Activated CD4-positive, CD25-positive, alpha-beta regulatory T cell treated with anti-CD3 and anti-CD28 coated beads, Interleukin-2, amount 50 U/mL, for 72 hours (primary cell): ENCODE results near the gene GMPPA.

ENCODE experiments used
- DNase-seq: peaks from one replicate; pipeline ENCODE4 v3.0.0; 2021

The GMPPA gene

DNA sequence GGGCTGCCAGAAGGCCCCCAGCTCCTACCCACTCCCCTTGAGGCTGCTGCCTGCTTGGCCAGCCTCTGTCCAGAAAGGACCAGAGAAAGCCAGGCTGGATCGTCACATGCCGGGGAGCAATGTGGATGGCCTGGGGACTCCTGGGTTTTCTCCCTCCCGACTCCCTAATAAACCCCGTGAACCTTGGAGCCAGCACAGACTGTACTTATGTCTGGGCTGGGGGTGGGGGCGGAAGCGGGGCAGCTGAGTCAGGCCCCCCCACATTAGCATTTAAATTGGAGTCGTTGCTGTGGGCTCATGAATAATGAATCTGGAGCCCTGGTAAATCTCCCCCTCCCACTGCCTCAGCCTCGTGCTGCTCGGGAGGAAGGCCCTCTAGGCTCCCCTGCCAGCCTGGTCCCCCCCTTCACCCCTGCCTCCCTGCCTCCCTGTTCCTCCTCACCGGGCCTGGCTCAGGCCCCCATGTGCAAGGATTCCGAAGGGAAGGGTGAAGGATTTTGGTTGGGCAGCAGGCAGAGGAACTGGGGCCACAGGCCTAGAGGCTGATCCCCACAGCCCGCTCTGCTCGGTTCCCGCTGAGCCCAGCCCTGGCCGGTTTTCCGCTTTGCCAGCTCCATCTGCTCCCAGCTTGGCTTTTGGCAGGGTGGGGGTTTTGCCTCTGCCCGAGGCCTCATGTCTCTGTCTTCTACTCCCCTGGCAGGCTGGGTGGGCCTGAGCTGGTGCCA lies 8.3 kb downstream of the GMPPA start:
- DNase-seq, result no peak

GRCh38 chr2:219507581-219508443 lies 9.1 kb downstream of the GMPPA start:
- no peak for DNase-seq

GRCh38 chr2:219508444-219508734 lies 9.7 kb downstream of the GMPPA start:
- no peak for DNase-seq

- no peak for DNase-seq
Observed at GRCh38 chr2:219508971-219509779, 10.5 kb downstream of the GMPPA start.

DNA sequence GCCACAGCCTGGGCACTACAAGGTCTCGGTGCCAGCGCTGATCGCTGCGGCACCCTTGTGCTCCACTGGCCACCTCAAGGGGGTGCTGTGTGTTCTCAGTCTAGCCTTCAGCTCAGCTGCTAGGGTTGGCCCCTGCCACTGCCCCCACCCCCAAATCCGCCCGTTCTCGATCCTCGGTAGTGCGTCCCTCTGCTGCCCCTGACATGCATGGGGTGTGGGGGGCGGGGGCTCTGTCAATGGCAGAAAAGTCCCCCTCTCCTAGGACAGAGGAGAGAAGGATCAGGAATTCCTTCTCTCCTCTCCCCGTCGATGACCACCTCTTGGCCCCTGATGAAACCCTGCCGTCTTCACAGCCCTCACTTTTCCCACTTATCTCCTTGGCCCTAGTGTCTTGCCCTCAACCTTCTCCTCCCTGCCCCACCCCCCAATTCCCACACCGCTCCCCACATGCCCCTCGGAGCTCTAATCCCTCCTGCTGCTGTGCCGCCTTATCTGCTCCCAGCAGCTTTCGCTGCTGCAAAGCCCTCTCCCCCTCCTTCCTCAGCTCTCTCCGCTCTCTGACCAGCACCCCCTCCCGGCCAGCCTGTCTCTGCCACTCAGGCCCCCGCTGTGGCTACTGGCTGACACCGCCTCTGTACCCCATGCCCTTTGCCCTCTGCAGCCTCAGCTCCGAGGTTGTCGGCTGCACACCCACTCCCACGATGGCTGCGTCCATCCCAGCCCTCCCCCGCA lies 11.3 kb downstream of the GMPPA start:
- DNase-seq, result peak; percentile 45

GRCh38 chr2:219510512-219511135 lies 11.9 kb downstream of the GMPPA start:
- no peak for DNase-seq

- DNase-seq, result no peak
Observed at GRCh38 chr2:219511547-219512325, 13.0 kb downstream of the GMPPA start.

- no peak for DNase-seq
Observed at GRCh38 chr2:219512524-219513216, 14.0 kb downstream of the GMPPA start.

GRCh38 chr2:219513787-219514186 lies 15.1 kb downstream of the GMPPA start:
- DNase-seq, result no peak

DNA sequence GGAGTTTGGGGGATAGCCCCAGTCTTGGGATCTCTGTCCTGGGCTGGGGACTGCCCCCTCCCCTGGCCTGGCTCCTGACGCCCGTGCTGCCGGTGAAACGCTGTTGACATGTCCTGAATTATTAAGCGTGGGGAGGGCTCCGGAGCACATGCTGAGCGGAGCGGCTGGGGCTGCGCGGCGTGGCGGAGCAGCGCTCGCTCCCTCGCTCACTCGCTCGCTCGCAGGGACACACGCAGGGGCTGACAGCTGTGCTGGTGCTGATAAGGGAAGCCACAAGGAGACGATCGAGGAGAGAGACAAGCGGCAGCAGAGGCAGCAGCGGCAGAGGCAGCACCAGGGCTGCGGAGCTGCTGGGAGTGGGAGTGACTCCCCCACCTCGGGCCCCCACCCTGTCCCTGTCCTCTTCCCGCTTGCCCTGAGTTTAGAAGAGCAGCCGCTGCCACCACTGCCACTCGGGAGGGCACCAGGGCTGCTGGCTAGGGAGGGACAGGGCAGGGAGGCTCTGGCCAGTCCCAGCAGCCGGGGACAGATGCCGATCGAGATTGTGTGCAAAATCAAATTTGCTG lies 15.6 kb downstream of the GMPPA start, which contains the start of gene ASIC4:
Gene ASIC4 (plus strand): TSS at position 287 of the 566 bp plus-strand sequence. CDS start 243 bp downstream, at position 530.
- no peak for DNase-seq

GRCh38 chr2:219514836-219515235 lies 16.1 kb downstream of the GMPPA start:
- DNase-seq, result no peak

DNA sequence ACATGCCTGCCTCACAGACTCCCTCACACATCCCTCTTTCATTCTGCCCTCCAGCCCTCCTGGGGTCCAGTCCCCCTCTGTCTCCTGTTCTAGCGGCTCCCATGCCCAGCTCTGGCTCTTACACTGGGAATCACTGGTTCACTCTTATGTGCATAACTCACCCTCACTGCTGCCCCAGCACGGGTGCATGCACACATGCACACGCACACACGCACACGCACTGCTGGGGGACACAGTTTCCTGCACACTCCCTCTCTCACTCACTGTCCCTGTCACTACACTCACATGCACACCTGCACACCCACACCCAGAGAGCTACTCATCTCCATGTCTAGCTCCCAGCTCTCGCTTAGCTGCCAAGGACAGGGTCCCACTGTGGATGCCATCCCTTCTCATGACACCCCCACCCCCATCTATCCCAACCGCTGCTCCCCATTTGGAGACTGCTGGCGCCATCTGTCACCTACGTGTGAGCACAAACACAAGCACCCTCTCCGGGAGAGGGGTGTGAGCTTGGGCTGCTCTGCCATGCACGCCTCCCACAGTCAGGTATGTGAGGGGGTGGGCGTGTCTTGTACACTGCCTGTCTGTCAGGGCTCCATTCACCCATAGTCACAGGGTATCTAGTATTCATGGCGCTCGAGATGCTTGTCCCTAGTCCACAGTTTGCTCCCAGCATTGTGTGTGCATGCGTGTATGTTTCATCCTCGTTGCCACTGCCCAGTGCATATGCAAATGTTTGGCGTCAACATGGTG lies 17.4 kb downstream of the GMPPA start:
- DNase-seq, result no peak

- no peak for DNase-seq
Observed at GRCh38 chr2:219516888-219517287, 18.2 kb downstream of the GMPPA start.

DNA sequence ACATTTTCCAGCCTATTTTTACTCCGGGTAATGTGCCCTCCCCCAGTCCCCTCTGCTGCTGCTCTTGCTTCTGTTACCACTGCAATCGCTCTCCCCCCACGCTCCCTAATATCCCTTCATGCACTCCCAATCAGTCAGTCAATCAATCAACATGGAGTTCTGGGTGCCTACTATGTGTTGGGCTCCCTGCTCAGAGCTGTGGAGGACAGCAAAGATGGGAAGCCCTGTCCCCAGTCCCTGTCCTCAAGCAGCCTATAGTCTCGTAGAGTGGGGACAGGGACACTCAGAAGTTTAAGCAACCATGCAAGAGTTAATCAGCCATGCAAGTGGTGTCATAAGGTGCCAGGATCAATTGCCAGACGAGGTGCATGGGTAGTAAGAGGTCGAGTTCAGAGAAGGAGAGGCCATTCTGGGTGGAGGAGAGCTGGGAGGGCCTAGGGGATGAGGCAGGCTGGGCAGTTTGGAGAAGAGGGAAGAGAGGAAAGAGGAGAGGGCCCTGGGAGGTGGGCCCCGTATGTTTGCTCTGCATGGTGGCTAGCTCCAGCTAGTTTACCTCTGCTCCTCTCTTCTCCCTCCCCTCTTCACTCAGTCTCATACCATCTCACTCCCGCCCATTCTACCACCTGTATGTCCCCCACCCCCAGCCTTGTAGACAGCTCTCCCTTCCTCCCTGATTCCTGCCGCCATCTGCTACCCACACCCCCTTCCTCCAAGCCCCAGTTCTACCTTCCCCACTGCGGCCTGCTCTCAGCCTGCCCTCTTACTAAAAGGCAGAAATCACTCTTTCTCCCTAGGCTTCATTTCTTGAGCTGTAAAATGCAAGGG lies 19.5 kb downstream of the GMPPA start:
- no peak for DNase-seq

GRCh38 chr2:219519526-219519916 lies 20.8 kb downstream of the GMPPA start:
- no peak for DNase-seq

GRCh38 chr2:219520079-219520478 lies 21.4 kb downstream of the GMPPA start:
- no peak for DNase-seq

GRCh38 chr2:219521066-219521880 lies 22.6 kb downstream of the GMPPA start:
- no peak for DNase-seq
